Hematopoietic multipotent progenitor cell treated with erythropoietin and hydrocortisone succinate and interleukin-3 and kit ligand, for 17 days (in vitro differentiated cells): Measurements from ENCODE around the gene HSPA9.
A peak's percentile ranks its signal among the peaks of the same experiment; 100 is the strongest.

ENCODE experiments used
- DNase-seq: peaks from one replicate; pipeline ENCODE4 v3.0.0-alpha.2; 2015; ENCODE audit warnings: low spot score

HSPA9 gene

GRCh38 chr5:138575194-138576015 lies at the start of gene HSPA9:
Gene HSPA9 (minus strand): TSS chr5:138575401. CDS start chr5:138575318, 83 bp downstream.
- peak; percentile 100 for DNase-seq

- DNase-seq = no peak
Measured at GRCh38 chr5:138623053-138623452, 47.9 kb upstream of the HSPA9 start.

GRCh38 chr5:138622051-138622450 lies 46.9 kb upstream of the HSPA9 start:
- no peak for DNase-seq

GRCh38 chr5:138620663-138621224 lies 45.5 kb upstream of the HSPA9 start:
- DNase-seq = no peak

- DNase-seq = no peak
Measured at GRCh38 chr5:138616508-138616907, 41.3 kb upstream of the HSPA9 start.

GRCh38 chr5:138615461-138615860 lies 40.3 kb upstream of the HSPA9 start:
- DNase-seq = no peak

DNA sequence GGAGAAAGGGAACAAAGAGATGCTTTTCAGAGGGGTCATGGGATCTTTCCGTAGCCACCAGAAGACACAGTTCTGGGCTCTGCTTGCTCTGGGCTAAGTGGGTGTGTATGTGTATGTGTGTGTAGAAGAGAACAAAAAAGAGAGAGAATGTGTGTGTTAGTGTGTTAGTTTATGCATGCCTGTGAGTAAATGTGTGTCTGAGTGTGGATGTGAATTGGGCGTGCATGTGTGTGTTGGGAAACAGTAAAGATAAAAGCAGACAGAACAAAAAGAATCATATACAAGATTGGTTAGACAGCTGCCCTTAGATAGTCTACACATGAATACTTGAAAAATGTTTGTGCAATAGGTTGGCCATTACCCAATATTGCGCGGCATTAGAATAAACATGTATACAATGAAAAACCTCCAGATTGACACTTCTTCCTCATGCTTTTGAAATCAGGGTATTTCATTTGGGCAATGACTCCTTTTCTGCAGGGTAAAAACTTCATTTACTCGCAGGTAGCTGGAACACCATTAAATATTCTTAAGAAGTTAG lies 36.5 kb upstream of the HSPA9 start:
- no peak for DNase-seq

- DNase-seq = no peak
Measured at GRCh38 chr5:138610918-138611677, 35.9 kb upstream of the HSPA9 start.

DNA sequence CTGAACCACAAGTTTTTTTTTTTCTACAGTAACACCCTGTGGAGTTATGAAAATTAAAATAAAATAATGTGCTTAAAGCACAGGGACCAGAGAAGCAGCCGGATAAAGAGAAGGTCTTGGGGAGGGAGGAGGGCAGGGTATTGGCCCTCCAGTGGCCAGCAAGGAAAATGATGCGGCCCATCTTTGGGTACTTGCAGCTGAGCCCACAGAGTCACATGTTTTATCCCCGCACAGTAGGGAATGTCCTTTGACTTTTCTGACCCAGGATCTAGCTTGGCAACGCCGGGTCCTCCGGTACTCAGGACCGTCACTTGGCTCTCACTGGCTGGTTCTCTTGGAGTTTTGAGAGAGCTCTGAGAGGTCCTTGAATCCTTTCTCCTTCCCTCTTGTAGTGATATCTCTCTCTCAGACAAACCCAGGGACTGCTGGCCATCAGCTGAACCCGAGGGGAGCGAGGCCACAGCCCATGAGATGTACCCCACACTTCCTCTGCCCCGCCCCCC lies 35.3 kb upstream of the HSPA9 start:
- no peak for DNase-seq

DNA sequence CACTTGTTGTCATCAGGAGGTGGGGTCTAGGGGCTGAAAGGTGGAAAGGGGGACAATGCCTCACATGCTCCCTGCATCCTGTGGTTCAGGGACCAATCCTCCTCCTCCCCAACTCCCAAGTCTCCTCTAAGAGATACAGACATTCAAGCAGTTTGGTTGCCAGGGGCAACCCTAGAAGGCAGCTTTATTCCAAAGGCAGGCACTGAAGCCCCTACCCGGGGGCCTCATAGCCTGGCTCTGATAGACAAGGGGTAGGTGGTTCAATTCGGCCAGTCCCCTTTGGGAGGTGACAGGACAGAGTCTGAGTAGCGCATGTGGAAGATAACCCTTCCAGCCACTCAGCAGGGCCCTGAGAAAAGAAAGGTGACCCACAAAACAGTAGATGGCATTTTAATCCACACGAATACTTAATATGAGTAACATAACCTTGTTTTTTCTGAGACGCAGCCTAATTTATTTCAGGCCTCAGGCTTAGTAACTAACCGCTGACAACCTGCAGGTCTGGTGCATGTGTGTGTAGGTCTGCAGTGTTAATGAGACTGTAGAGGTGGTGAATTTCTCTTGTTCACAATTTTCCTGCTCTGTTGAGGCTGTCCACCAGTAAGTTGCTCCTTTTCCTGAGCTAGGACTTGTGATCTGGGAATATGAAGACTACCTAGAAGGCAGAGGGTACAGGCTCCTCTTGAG lies 31.3 kb upstream of the HSPA9 start:
- DNase-seq = no peak

- no peak for DNase-seq
Measured at GRCh38 chr5:138605254-138605972, 30.2 kb upstream of the HSPA9 start.

GRCh38 chr5:138604176-138604785 lies 29.1 kb upstream of the HSPA9 start:
- DNase-seq = no peak

DNA sequence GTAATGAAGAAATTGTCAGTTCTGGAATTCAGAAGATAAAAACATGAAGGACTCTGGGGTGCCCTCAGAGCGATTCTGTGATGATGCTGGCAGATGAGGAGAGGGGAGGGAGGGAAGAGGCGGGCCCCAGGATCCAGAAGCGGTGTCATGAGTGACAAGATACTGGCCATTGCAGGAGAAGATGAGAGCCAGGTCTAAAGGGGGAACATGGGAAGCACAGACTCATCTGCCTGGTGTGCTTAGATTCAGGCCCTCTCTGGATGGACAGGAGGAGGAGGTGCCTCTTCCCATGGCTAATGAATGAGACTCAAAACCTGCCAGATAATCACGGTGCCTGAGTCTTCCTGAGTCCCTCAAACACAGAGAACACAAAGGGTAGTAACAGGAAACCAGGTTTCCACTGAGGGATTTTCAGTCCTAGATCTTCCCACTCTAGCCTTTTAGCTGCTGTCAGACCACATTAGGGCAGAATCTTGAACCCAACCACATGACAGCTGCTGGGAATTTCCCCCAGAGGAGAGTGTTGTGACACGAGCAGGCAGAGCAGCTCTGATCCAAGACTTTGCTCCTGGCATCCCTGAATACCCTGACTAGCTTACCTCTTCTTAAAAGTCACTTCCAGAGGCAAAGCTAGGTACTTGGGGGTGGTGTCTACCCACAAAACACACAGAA lies 28.2 kb upstream of the HSPA9 start:
- DNase-seq = no peak

DNA sequence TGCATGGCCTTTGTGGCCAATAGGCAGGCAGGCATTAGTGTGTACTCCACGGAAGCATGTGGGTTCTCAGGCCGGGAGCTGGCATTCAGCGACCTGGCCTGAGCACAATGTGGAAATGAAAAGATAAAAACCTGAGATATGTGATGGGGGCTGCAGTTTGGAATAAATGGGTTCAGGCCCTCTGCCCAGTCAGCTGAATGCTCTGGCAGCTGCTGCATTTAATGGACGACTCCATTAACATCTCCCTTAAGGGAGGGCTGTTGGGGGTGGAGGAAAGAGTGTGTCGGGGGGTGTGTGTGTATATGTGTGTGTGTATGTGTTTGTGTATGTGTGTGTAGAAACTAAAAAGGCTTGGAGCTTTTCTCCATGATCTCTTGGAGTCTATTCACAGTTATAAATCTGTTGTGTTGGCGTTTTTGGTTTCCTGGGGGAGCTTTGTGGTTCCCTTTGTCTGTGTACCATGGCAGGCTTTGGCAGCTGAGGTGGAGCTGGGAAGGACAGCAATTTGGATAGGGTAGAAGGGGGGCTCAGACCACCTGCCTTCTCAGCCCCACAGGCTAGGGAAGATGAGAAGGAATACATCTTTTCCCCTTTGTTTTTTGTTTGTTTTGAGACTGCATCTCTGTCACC lies 27.3 kb upstream of the HSPA9 start:
- no peak for DNase-seq

GRCh38 chr5:138601444-138601843 lies 26.2 kb upstream of the HSPA9 start:
- DNase-seq = peak; percentile 78

- DNase-seq = no peak
Measured at GRCh38 chr5:138600446-138600845, 25.2 kb upstream of the HSPA9 start.

- no peak for DNase-seq
Measured at GRCh38 chr5:138597661-138598400, 22.6 kb upstream of the HSPA9 start.

DNA sequence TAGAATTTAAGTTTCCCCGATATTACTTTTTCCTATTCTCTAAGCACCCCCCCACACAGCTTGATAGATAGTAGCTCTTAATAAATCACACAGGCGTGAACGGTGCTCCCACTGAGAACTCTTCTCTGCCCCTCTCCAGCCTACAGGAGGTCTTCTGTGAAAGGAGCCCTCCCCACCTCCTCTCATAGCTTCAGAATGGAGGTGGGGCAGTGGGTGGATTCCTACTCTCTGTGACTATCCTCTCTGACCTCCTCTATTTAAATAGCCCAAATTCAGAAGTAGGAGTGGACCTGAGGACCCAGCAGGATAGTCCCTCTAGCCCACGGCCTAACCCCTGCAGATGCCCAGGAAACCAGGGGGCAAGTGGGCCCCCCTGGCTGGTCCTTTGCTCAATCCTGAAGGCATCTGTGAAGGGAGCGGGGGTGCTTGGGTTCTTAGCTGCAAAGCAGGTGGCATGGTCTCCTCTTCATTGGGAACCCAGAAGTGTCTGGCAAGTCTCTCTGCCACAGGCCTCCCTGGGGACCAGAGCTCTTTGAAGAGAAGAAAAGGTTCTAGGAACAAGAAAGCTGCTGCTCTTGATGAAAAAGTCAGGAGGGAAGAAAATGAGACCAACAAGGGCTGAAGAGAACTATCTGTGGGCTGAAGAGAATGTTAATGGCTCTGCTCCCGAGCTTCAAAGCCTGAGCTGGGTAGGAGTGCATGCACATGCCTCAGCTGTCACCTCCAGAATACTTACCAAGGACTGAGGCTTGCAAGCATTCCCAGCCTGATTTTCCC lies 21.1 kb upstream of the HSPA9 start:
- DNase-seq = no peak
